ENCODE results near the gene OR56A1.
A peak's percentile ranks its signal among the peaks of the same experiment; 100 is the strongest.

OR56A1 gene

GRCh38 chr11:5992604-5993251 is 37.8 kb downstream of the OR56A1 start:
- DNase-seq (ENCODE audit: low read depth), result peak; percentile 21
- no peak overlapping the region for H3K4me3 ChIP-seq (ENCODE audit: low read depth, low read length)
- TF ChIP-seq CTCF (IDR thresholded peaks at IDR 0.05; ENCODE audit: insufficient read depth, low read depth, low read length, missing control alignments), result peak; percentile 50

DNA sequence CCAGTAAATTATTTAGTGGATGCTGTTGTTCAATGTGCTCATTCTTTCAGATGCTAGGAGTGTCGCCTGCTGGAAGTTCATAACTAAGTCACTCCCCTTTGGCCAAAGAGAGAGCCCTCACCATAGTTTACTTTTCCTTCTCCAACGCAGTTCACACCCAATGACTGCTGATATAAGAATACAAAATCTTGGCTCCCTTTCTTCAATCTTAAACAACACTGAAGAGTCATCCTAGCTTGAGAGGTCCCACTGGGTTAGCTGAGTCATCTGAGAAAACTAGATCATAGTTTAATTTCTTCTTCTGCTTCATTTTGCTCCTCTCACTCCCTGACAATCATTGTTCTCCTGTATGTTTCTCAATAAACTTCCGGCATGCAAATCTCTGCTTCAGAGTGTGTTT is 38.4 kb downstream of the OR56A1 start:
- no peak overlapping the region for H3K4me3 ChIP-seq (ENCODE audit: low read depth, low read length)
- no peak for DNase-seq (ENCODE audit: low read depth)
- TF ChIP-seq CTCF (IDR thresholded peaks at IDR 0.05; ENCODE audit: insufficient read depth, low read depth, low read length, missing control alignments), result no peak

- TF ChIP-seq CTCF (IDR thresholded peaks at IDR 0.05; ENCODE audit: insufficient read depth, low read depth, low read length, missing control alignments), result no peak
These were observed 41.4 kb downstream of the OR56A1 start for GRCh38 chr11:5989203-5989602.

GRCh38 chr11:5986885-5987284 is 43.7 kb downstream of the OR56A1 start, which contains the start of gene OR52L1:
Gene OR52L1 (minus strand): TSS chr11:5986985. CDS start chr11:5986930, 55 bp downstream.
- DNase-seq (ENCODE audit: low read depth), result no peak
- H3K4me3 ChIP-seq (ENCODE audit: low read depth, low read length), result no peak within 1 kb of the TSS
- TF ChIP-seq CTCF (IDR thresholded peaks at IDR 0.05; ENCODE audit: insufficient read depth, low read depth, low read length, missing control alignments), result no peak

More at GRCh38 chr11:5989203-5989602, 41.4 kb downstream of the OR56A1 start:
- DNase-seq (ENCODE audit: low read depth), result no peak
- H3K4me3 ChIP-seq (ENCODE audit: low read depth, low read length), result no peak overlapping the region

DNA sequence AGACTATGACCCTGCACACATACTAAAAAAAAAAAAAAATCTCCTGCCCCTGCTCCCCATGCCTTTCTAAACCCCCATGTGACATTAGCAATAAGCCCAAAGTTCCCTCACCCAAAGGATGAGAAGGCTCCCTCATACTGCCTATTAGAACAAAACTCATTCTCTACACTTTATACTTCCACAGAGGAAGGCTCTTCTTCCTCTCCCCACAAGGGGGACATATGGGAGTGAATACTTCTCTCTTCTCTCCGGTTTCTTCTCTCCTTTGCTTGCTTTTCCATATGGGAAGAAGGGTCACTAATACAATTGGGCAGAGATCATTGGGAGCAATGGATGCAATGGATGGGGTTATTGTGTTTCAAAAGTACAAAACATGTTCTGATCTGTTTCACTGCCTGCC is 47.1 kb downstream of the OR56A1 start:
- no peak for TF ChIP-seq CTCF (IDR thresholded peaks at IDR 0.05; ENCODE audit: insufficient read depth, low read depth, low read length, missing control alignments)
- no peak for DNase-seq (ENCODE audit: low read depth)
- H3K4me3 ChIP-seq (ENCODE audit: low read depth, low read length), result no peak overlapping the region

- H3K4me3 ChIP-seq (ENCODE audit: low read depth, low read length), result no peak overlapping the region
- no peak for DNase-seq (ENCODE audit: low read depth)
- TF ChIP-seq CTCF (IDR thresholded peaks at IDR 0.05; ENCODE audit: insufficient read depth, low read depth, low read length, missing control alignments), result no peak
These were observed 57.0 kb downstream of the OR56A1 start for GRCh38 chr11:5973530-5973929.
